HT-29 (cell line): ENCODE data around the gene MYPN. TPM values are rescaled to one million over a fixed set of nuclear protein-coding genes. Genes with fewer than 3 reads are reported as not detected.
A peak's percentile ranks its signal among the peaks of the same experiment; 100 is the strongest.

ENCODE experiments used
- DNase-seq: peaks from one replicate; pipeline ENCODE4 v3.0.0-alpha.2; 2015; ENCODE audit warnings: low spot score
- total RNA-seq: library from RNA; depleted of rRNA; stranded (reverse); fragments of >200 nt; shearing (Covaris generic); gene quantifications from 2 replicates; pipeline ENCODE4 v1.2.3, GENCODE V29; 2014

Gene MYPN
- total RNA-seq, 1 experiment from 2014 or later, result not detected

- no peak for DNase-seq
These were observed 20.5 kb upstream of the MYPN start for GRCh38 chr10:68088740-68089139.

GRCh38 chr10:68090586-68090985 is 18.7 kb upstream of the MYPN start:
- DNase-seq, result no peak

- no peak for DNase-seq
These were observed 16.8 kb upstream of the MYPN start for GRCh38 chr10:68092512-68092911.

GRCh38 chr10:68095153-68095552 is 14.1 kb upstream of the MYPN start:
- DNase-seq, result no peak

GRCh38 chr10:68096913-68097516 is 12.3 kb upstream of the MYPN start:
- peak; percentile 89 for DNase-seq

- DNase-seq, result no peak
These were observed 9.6 kb upstream of the MYPN start for GRCh38 chr10:68099736-68100135.

GRCh38 chr10:68101066-68101465 is 8.2 kb upstream of the MYPN start:
- no peak for DNase-seq

GRCh38 chr10:68103261-68103878 is 5.9 kb upstream of the MYPN start:
- DNase-seq, result no peak

GRCh38 chr10:68103901-68104300 is 5.4 kb upstream of the MYPN start:
- DNase-seq, result no peak

GRCh38 chr10:68105820-68106219 is 3.5 kb upstream of the MYPN start:
- no peak for DNase-seq

- DNase-seq, result no peak
These were observed 2.6 kb upstream of the MYPN start for GRCh38 chr10:68106656-68107055.

GRCh38 chr10:68107651-68108050 is 1.6 kb upstream of the MYPN start:
- DNase-seq, result no peak

- no peak for DNase-seq
These were observed 1.2 kb upstream of the MYPN start for GRCh38 chr10:68108051-68108450.

GRCh38 chr10:68108653-68109052 is 635 bp upstream of the MYPN start:
- DNase-seq, result no peak

GRCh38 chr10:68110027-68110426 is 739 bp downstream of the MYPN start:
- no peak for DNase-seq

- DNase-seq, result no peak
These were observed 2.3 kb downstream of the MYPN start for GRCh38 chr10:68111584-68111983.

- DNase-seq, result no peak
These were observed 3.5 kb downstream of the MYPN start for GRCh38 chr10:68112837-68113236.

GRCh38 chr10:68118657-68119056 is 9.4 kb downstream of the MYPN start:
- DNase-seq, result no peak

GRCh38 chr10:68121020-68121743 is 11.9 kb downstream of the MYPN start:
- DNase-seq, result no peak

- DNase-seq, result no peak
These were observed 12.6 kb downstream of the MYPN start for GRCh38 chr10:68121852-68122251.

GRCh38 chr10:68124718-68125117 is 15.4 kb downstream of the MYPN start:
- no peak for DNase-seq

GRCh38 chr10:68125772-68126171 is 16.5 kb downstream of the MYPN start:
- DNase-seq, result peak; percentile 49

- no peak for DNase-seq
These were observed 18.7 kb downstream of the MYPN start for GRCh38 chr10:68128015-68128414.
